ENCODE data around the gene EEF2K. TPM values are rescaled to one million over a fixed set of nuclear protein-coding genes. Genes with fewer than 3 reads are reported as not detected.

Gene EEF2K
- total and polyA plus RNA-seq, 2 of the 13 experiments (the other 11 are each of a cell fraction or from before 2014, with no cell fraction given) = 22.0 to 23.8 TPM

DNA sequence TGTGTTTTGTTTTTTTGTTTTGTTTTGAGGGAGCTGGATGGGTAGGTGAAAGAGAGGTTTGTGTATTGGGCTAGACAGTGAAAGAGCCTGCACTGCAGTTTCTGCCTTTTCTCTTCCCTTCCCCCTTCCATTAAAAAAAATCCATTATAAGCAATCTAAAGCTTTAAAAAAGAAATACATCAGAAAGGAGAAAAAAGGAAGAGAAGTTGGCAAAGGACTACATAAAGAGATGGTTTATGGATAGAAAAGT lies 10.7 kb upstream of the EEF2K start (continued):
- TF ChIP-seq KAT2B (IDR thresholded peaks at IDR 0.05; ENCODE audit: borderline replicate concordance, low read depth, low read length) (no peak), NCOA2 (CRISPR knock-in tag; IDR thresholded peaks at IDR 0.05) (no peak), MEIS1 (CRISPR knock-in tag; IDR thresholded peaks at IDR 0.05; ENCODE audit: borderline replicate concordance) (no peak), ISX (CRISPR knock-in tag; conservative IDR thresholded peaks at IDR 0.05) (no peak), ZNF816 (CRISPR knock-in tag; IDR thresholded peaks at IDR 0.05; ENCODE audit: borderline replicate concordance) (no peak), ZFP82 (CRISPR knock-in tag; IDR thresholded peaks at IDR 0.05; ENCODE audit: borderline replicate concordance) (0 out of 2 replicates have a peak, but pooled peaks have one; percentile 72), XBP1 (CRISPR knock-in tag; IDR thresholded peaks at IDR 0.05) (no peak), EHMT2 (IDR thresholded peaks at IDR 0.05; ENCODE audit: borderline replicate concordance, low read depth, low read length) (no peak), ZNF101 (CRISPR knock-in tag; IDR thresholded peaks at IDR 0.05; ENCODE audit: borderline replicate concordance, low read depth) (no peak), ERF (CRISPR knock-in tag; IDR thresholded peaks at IDR 0.05) (no peak), SIN3B (IDR thresholded peaks at IDR 0.05; ENCODE audit: low read length) (no peak), NFATC3 (CRISPR knock-in tag; IDR thresholded peaks at IDR 0.05) (0 out of 2 replicates have a peak, but pooled peaks have one; percentile 15), DNMT3B (CRISPR knock-in tag; conservative IDR thresholded peaks at IDR 0.05) (no peak), ZMAT3 (CRISPR knock-in tag; conservative IDR thresholded peaks at IDR 0.05) (no peak)
- TF ChIP-seq, protein P1, sequence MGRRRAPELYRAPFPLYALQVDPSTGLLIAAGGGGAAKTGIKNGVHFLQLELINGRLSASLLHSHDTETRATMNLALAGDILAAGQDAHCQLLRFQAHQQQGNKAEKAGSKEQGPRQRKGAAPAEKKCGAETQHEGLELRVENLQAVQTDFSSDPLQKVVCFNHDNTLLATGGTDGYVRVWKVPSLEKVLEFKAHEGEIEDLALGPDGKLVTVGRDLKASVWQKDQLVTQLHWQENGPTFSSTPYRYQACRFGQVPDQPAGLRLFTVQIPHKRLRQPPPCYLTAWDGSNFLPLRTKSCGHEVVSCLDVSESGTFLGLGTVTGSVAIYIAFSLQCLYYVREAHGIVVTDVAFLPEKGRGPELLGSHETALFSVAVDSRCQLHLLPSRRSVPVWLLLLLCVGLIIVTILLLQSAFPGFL (CRISPR knock-in tag; IDR thresholded peaks at IDR 0.05) = 0 out of 2 replicates have a peak, but pooled peaks have one; percentile 13
- TF ChIP-seq, protein P2, sequence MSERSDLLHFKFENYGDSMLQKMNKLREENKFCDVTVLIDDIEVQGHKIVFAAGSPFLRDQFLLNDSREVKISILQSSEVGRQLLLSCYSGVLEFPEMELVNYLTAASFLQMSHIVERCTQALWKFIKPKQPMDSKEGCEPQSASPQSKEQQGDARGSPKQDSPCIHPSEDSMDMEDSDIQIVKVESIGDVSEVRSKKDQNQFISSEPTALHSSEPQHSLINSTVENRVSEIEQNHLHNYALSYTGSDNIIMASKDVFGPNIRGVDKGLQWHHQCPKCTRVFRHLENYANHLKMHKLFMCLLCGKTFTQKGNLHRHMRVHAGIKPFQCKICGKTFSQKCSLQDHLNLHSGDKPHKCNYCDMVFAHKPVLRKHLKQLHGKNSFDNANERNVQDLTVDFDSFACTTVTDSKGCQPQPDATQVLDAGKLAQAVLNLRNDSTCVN (CRISPR knock-in tag; IDR thresholded peaks at IDR 0.05; ENCODE audit: borderline replicate concordance) = no peak
- TF ChIP-seq, protein P3, sequence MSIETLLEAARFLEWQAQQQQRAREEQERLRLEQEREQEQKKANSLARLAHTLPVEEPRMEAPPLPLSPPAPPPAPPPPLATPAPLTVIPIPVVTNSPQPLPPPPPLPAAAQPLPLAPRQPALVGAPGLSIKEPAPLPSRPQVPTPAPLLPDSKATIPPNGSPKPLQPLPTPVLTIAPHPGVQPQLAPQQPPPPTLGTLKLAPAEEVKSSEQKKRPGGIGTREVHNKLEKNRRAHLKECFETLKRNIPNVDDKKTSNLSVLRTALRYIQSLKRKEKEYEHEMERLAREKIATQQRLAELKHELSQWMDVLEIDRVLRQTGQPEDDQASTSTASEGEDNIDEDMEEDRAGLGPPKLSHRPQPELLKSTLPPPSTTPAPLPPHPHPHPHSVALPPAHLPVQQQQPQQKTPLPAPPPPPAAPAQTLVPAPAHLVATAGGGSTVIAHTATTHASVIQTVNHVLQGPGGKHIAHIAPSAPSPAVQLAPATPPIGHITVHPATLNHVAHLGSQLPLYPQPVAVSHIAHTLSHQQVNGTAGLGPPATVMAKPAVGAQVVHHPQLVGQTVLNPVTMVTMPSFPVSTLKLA (IDR thresholded peaks at IDR 0.05) = no peak
- TF ChIP-seq, protein P4, sequence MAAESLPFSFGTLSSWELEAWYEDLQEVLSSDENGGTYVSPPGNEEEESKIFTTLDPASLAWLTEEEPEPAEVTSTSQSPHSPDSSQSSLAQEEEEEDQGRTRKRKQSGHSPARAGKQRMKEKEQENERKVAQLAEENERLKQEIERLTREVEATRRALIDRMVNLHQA (CRISPR knock-in tag; IDR thresholded peaks at IDR 0.05) = no peak

All from HepG2 (cell line).